DOHH2 (cell line): ENCODE data around the gene FARP2.

ENCODE experiments used
- H3F3A ChIP-seq: fragments of 200-600 bp; sonication (generic), shearing (Covaris generic); 2 replicates; pipeline ENCODE4 v1.6.0; 2016; ENCODE audit warnings: antibody characterized with exemption, mild to moderate bottlenecking; ENCODE audit not compliant: control insufficient read depth, insufficient read depth
- H3K27ac ChIP-seq: fragments of 200-600 bp; sonication (generic); 2 replicates; pipeline ENCODE4 v1.5.1; 2014; ENCODE audit warnings: low read depth, mild to moderate bottlenecking, low read length, moderate library complexity
- H3K27me3 ChIP-seq: fragments of 200-600 bp; sonication (generic); 2 replicates; pipeline ENCODE4 v1.6.1; 2014; ENCODE audit warnings: mild to moderate bottlenecking, low read length, mixed read lengths; ENCODE audit not compliant: control insufficient read depth
- H3K36me3 ChIP-seq: fragments of 200-600 bp; sonication (generic); 2 replicates; pipeline ENCODE4 v1.6.1; 2014; ENCODE audit warnings: mild to moderate bottlenecking, low read length, moderate library complexity, mixed read lengths; ENCODE audit not compliant: control insufficient read depth
- H3K4me1 ChIP-seq: fragments of 200-600 bp; sonication (generic); 2 replicates; pipeline ENCODE4 v1.6.1; 2014; ENCODE audit warnings: mild to moderate bottlenecking, low read length, mixed read lengths; ENCODE audit not compliant: control insufficient read depth
- H3K4me2 ChIP-seq: fragments of 200-600 bp; sonication (generic); 2 replicates; pipeline ENCODE4 v1.6.0; 2014; ENCODE audit warnings: mild to moderate bottlenecking, low read length, moderate library complexity
- H3K4me3 ChIP-seq: fragments of 200-600 bp; sonication (generic); 2 replicates; pipeline ENCODE4 v1.5.1; 2014; ENCODE audit warnings: mild to moderate bottlenecking, low read length, mixed read lengths
- H3K79me2 ChIP-seq: fragments of 200-600 bp; sonication (generic); 2 replicates; pipeline ENCODE4 v1.6.1; 2014; ENCODE audit warnings: mild to moderate bottlenecking, low read length, mixed read lengths; ENCODE audit not compliant: control insufficient read depth
- H3K9me2 ChIP-seq: fragments of 200-600 bp; sonication (generic); replicated peaks from 2 replicates; pipeline ENCODE4 v1.6.1; 2014; ENCODE audit warnings: mild to moderate bottlenecking, low read length, mixed read lengths; ENCODE audit not compliant: control insufficient read depth
- H3K9me3 ChIP-seq: fragments of 200-600 bp; sonication (generic); 2 replicates; pipeline ENCODE4 v1.6.1; 2014; ENCODE audit warnings: antibody characterized with exemption, low read length, mixed read lengths; ENCODE audit not compliant: control insufficient read depth, insufficient read depth
- H4K20me1 ChIP-seq: fragments of 200-600 bp; sonication (generic); 2 replicates; pipeline ENCODE4 v1.6.0; 2014; ENCODE audit warnings: low read depth, mild to moderate bottlenecking, antibody characterized with exemption, low read length, moderate library complexity; ENCODE audit not compliant: control insufficient read depth, insufficient read depth
- CTCF ChIP-seq: fragments of 200-600 bp; sonication (generic); IDR thresholded peaks from one replicate; pipeline ENCODE4 v1.5.1; 2014; ENCODE audit warnings: antibody characterized with exemption, mild to moderate bottlenecking, low read depth, low read length; ENCODE audit not compliant: poor library complexity, severe bottlenecking
- EZH2phosphoT487 ChIP-seq: fragments of 200-600 bp; sonication (generic); IDR thresholded peaks from 2 replicates; pipeline ENCODE4 v1.6.1; 2017; ENCODE audit warnings: borderline replicate concordance, mild to moderate bottlenecking, antibody characterized with exemption, low read length, moderate library complexity, mixed read lengths

FARP2 gene

DNA sequence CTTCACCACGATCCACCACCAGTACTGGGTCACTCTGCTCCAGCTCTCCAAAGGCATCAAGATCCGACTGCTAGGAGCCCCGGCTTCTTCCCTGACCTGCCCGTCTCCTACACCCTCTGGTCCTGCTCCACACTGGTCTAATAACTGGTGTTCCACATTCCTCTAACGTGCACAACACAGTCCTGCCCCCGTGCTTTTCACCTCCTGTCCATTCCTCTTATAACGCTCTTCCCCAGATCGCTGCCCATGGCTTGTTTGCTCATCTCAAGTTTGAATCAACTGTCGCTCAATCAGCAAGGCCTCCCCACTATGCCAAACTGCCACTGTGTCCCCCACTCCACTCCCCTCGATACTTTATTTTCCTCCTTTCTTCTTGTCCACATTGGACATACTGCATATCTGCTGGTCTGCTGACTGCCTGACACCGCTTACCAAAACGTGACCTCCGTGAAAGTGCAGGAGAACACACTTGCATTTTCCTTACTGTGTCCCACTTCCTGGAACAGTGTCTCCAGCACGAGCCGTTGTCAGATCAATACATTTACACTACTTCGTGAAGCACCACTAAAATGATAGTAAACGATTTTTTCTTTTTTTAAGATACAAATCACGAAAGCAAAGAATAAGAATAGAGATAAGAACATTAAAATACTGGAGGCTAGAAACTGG is 47.1 kb upstream of the FARP2 start:
- no peak overlapping the region for H3K4me3 ChIP-seq
- H3K36me3 ChIP-seq: peaks cover 14% of the 10 kb centered on the region
- H3K27me3 ChIP-seq: no peaks in the 10 kb centered on the region
- peaks cover 95% of the 10 kb centered on the region for H3K4me1 ChIP-seq
- H3K9me2 ChIP-seq: no peaks in the 10 kb centered on the region
- TF ChIP-seq CTCF: no peak
- TF ChIP-seq EZH2phosphoT487: no peak
- peaks cover 100% of the 10 kb centered on the region for H3K79me2 ChIP-seq
- 0 out of 2 replicates have a peak overlapping the region, but pooled peaks have one; percentile 60 for H3K27ac ChIP-seq
- peaks cover 28% of the 10 kb centered on the region for H4K20me1 ChIP-seq
- peak overlapping the region; percentile 70; the same call in 1 of the 2 replicates for H3K4me2 ChIP-seq
- H3F3A ChIP-seq: peaks cover 21% of the 10 kb centered on the region
- no peaks in the 10 kb centered on the region for H3K9me3 ChIP-seq

- H3K27ac ChIP-seq: peak overlapping the region; percentile 60
These were observed 46.4 kb upstream of the FARP2 start for GRCh38 chr2:241309684-241310117.

GRCh38 chr2:241310917-241311566 is 45.0 kb upstream of the FARP2 start:
- Histone ChIP-seq H3K27me3 (no peaks in the 10 kb centered on the region), H4K20me1 (peaks cover 22% of the 10 kb centered on the region), H3K79me2 (peaks cover 96% of the 10 kb centered on the region), H3K27ac (peak overlapping the region; percentile 60), H3F3A (peaks cover 18% of the 10 kb centered on the region), H3K4me1 (peaks cover 79% of the 10 kb centered on the region), H3K4me3 (peak overlapping the region; percentile 57), H3K9me3 (no peaks in the 10 kb centered on the region), H3K4me2 (peak overlapping the region; percentile 70), H3K36me3 (peaks cover 24% of the 10 kb centered on the region), H3K9me2 (no peaks in the 10 kb centered on the region)
- no peak for TF ChIP-seq CTCF
- no peak for TF ChIP-seq EZH2phosphoT487

More at GRCh38 chr2:241309684-241310117, 46.4 kb upstream of the FARP2 start:
- H3F3A ChIP-seq: peaks cover 18% of the 10 kb centered on the region
- H3K27me3 ChIP-seq: no peaks in the 10 kb centered on the region
- H3K4me3 ChIP-seq: peak overlapping the region; percentile 57
- H3K4me2 ChIP-seq: peak overlapping the region; percentile 70
- H3K9me2 ChIP-seq: no peaks in the 10 kb centered on the region
- peaks cover 92% of the 10 kb centered on the region for H3K4me1 ChIP-seq
- peaks cover 100% of the 10 kb centered on the region for H3K79me2 ChIP-seq
- TF ChIP-seq EZH2phosphoT487 (no peak), CTCF (no peak)
- H4K20me1 ChIP-seq: peaks cover 22% of the 10 kb centered on the region
- H3K9me3 ChIP-seq: no peaks in the 10 kb centered on the region
- H3K36me3 ChIP-seq: peaks cover 21% of the 10 kb centered on the region
